Fibroblast of villous mesenchyme (primary cell): ENCODE data around the gene WFDC1. TPM values are rescaled to one million over a fixed set of nuclear protein-coding genes. Genes with fewer than 3 reads are reported as not detected.
"Not testable (repeated sequence)": the region's sequence is repeated elsewhere in the genome, so short reads cannot be mapped to it uniquely, and the experiment has no call there.

ENCODE experiments used
- DNase-seq: peaks from one replicate; pipeline ENCODE4 v3.0.0-alpha.2; 2010; ENCODE audit warnings: low read depth
- H3K4me3 ChIP-seq: 2 replicates; pipeline ENCODE4 v1.5.1; 2011; ENCODE audit warnings: low read depth, mild to moderate bottlenecking, low read length
- total RNA-seq: library from RNA; depleted of rRNA; stranded (reverse); fragments of >200 nt; gene quantifications from 2 replicates; pipeline ENCODE4 v1.2.3, GENCODE V29; 2012
- TF ChIP-seq, protein P1 (sequence below): IDR thresholded peaks from 2 replicates; pipeline ENCODE4 v1.5.1; 2012; ENCODE audit warnings: low read depth, mild to moderate bottlenecking, low read length; ENCODE audit not compliant: insufficient read depth

The WFDC1 gene
- total RNA-seq, 1 donor: 8.2 TPM

DNA sequence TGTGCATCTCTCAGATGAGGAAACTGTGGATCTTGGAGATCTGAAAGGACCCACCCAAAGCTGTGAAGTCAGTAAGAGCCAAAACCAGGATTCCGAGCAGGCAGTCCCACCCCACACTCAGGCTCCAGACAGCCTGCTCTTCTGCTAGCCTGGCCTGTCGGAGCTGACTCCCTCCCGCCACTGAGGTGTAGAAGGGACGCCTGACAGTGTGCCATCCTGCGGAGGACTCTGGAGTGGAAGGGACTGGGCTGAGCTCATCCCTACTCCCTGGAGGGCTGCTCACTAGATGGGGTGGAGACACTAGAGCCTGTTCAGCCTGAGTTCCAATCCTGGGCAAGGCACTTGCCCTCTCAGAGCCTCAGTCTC, 36.0 kb downstream of the WFDC1 start:
- TF ChIP-seq, protein P1, sequence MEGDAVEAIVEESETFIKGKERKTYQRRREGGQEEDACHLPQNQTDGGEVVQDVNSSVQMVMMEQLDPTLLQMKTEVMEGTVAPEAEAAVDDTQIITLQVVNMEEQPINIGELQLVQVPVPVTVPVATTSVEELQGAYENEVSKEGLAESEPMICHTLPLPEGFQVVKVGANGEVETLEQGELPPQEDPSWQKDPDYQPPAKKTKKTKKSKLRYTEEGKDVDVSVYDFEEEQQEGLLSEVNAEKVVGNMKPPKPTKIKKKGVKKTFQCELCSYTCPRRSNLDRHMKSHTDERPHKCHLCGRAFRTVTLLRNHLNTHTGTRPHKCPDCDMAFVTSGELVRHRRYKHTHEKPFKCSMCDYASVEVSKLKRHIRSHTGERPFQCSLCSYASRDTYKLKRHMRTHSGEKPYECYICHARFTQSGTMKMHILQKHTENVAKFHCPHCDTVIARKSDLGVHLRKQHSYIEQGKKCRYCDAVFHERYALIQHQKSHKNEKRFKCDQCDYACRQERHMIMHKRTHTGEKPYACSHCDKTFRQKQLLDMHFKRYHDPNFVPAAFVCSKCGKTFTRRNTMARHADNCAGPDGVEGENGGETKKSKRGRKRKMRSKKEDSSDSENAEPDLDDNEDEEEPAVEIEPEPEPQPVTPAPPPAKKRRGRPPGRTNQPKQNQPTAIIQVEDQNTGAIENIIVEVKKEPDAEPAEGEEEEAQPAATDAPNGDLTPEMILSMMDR: no peak
- DNase-seq: no peak

DNA sequence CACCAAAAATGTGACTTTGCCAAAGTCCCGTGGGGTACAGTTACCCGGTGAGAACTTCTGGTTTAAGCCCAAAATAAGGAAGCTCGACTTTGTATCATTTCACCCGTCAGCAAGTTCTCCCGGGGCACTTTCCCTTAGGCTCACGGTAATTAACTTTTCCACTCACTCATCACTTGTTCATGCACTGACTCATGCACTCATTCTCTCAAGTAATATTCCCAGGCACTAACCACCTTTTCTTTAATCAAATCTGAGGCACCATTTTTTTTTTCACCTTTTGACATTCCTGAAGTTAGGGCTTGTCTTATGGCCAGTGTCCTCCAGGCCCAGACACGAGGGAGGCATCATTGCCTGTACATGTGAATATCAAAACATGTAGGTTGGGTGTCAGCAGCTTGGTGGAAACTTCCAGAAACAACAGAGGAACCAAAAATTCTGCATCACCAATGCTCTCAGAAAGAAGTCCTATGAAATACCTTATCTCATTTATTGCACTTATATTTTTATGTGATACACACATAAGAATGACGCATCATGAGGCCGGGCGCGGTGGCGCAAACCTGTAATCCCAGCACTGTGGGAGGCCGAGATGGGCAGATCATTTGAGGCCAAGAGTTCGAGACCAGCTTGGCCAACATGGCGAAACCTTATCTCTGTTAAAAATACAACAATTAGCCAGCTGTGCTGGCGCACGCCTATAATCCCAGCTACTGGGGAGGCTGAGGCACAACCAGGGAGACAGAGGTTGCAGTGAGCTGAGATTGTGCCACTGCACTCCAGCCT, 37.5 kb downstream of the WFDC1 start:
- TF ChIP-seq, protein P1: no peak
- no peak for DNase-seq

More for the DNA sequence above, 36.0 kb downstream of the WFDC1 start:
- no peak overlapping the region for H3K4me3 ChIP-seq

DNA sequence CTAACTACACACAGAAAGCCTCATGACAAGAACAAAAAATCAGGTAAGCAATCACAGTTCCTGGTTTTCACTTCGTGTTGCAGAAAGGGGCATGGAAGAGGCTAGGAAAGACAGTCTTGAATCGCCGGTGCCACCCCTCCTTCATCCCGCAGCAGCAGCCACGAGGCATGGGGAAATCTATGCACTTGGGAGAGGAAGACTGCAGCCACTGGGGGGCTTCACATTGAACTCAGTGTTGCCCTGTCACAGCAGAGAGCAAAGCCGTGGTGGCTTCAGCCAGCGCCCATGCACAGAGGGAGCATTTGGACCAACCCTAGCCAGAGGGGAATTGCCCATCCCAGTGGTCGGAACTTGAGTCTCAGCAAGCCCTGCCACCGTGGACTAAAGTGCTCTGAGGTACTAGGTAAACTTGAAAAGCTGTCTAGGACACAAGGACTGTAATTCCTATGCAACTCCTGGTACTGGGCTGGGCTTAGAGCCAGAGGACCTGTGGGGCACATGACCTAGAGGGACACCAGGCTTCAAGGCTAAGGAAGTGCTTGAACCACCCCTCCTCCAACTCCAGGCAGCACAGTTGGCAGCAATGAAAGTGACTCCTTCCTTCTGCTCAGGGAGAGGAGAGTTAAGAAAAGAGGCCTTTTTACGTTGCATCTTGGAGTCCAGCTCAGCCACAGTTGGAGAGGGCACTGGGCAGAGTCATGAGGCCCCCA, 38.5 kb downstream of the WFDC1 start:
- DNase-seq: no peak
- H3K4me3 ChIP-seq: no peak overlapping the region
- TF ChIP-seq, protein P1: no peak

More for the DNA sequence above, 37.5 kb downstream of the WFDC1 start:
- H3K4me3 ChIP-seq: no peak overlapping the region

DNA sequence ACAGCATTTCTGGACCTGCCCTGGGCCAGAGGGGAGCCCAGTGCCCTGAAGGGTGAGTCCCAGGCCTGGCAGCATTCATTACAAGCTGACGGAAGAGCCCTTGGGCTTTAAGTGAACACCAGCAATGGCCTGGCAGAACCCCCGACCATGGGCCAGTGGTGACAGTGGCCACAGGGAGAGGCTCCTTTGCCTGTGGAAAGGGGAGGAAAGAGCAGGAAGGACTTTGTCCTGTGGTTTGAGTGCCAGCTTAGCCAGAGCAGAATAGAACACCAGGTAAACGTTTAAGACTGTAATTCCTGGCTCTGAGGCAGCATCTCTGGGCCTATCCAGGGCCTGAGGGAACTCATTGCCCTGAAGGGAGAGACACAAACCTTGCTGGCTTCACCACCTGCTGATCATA, 39.4 kb downstream of the WFDC1 start:
- TF ChIP-seq, protein P1: no peak
- no peak for DNase-seq
- H3K4me3 ChIP-seq: no peak overlapping the region

DNA sequence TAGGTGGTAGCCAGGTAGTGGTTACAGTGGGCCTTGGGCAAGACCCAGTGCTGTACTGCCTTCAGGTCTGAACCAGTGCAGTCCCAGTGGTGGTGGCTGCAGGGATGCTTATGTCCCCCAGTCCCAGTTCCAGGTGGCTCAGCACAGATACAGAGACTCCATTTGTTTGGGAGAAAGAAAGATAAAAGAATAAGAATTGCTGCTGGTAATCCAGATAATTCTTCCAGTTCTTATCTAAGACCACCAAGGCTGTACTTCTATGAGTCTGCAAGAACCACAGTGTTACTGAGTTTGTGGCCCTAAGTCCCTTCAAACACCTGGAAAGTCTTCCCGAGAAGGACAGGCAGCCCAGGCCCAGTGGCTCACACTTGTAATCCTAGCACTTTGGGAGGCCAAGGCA, 39.8 kb downstream of the WFDC1 start:
- no peak for DNase-seq
- TF ChIP-seq, protein P1: no peak
- no peak overlapping the region for H3K4me3 ChIP-seq

DNA sequence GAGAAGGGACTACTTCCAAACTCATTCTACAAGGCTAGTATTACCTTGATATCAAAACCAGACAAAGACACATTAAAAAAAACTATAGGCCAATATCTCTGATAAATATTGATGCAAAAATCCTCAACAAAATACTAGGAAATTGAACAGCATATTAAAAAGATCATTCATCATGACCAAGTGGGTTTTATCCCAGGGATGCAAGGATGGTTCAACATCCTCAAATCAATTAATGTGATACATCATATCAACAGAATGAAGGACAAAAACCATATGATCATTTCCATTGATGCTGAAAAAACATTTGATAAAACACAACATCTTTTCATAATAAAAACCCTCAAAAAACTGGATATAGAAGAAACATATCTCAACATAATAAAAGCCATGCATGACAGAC, 42.6 kb downstream of the WFDC1 start:
- DNase-seq, H3K4me3 ChIP-seq: not testable (repeated sequence)

DNA sequence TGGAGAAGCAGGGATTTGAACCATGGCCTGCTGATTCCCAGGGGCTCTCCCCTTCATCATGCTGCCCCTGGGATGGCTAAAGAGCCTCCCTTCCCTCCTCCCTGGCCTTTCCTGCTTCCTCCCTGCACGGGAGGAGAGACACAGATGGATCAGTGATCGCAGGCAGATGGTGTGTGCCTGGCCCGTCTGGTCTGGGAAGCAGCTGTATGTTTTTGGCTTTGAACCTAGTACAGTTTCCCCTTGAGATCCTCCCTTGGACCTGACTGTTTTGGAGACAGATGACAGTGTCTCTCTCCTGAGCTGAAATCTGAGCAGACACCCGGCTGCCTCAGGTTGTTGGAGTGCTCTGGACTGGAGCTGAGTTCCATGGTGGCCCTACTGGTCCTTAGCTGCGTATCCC, 44.6 kb downstream of the WFDC1 start:
- no peak for DNase-seq
- no peak overlapping the region for H3K4me3 ChIP-seq
- TF ChIP-seq, protein P1: no peak
